ENCODE results near the gene EYA4.

- TF ChIP-seq CTCF (IDR thresholded peaks at IDR 0.05) (no peak), POLR2A (IDR thresholded peaks at IDR 0.05) (no peak)
Observed at GRCh38 chr6:133309579-133309978, 68.4 kb downstream of the EYA4 start.
